MM.1S (cell line): ENCODE data around the gene APOE.

Experiments used
- CTCF ChIP-seq: fragments of 300-600 bp; sonication (generic); IDR thresholded peaks from 2 replicates; pipeline ENCODE4 v1.5.1; 2016; ENCODE audit warnings: antibody characterized with exemption, low read length, mixed read lengths
- EZH2 ChIP-seq: fragments of 300-600 bp; sonication (generic); optimal IDR thresholded peaks from 2 replicates; pipeline ENCODE3; 2017; ENCODE audit warnings: low read depth, mild to moderate bottlenecking, antibody characterized with exemption, low read length, mixed read lengths
- EZH2phosphoT487 ChIP-seq: fragments of 300-600 bp; sonication (generic); IDR thresholded peaks from 2 replicates; pipeline ENCODE4 v1.6.1; 2018; ENCODE audit warnings: antibody characterized with exemption, low read length

GRCh38 chr19:44954649-44955504, 49.3 kb downstream of the APOE start, which contains the start of gene CLPTM1:
- TF ChIP-seq CTCF (no peak), EZH2 (no peak), EZH2phosphoT487 (no peak)
